Panc1 (cell line): ENCODE results near the gene FRRS1. TPM values are rescaled to one million over a fixed set of nuclear protein-coding genes. Genes with fewer than 3 reads are reported as not detected.

Experiments used
- ATAC-seq: fragments of 200-7000 bp; cut with Tn5 transposase; 2 replicates; pipeline ENCODE4 v1.9.1; 2020; ENCODE audit warnings: mild to moderate bottlenecking, moderate library complexity
- BruUV-seq: library from RNA; stranded (reverse); fragments of 400-500 nt; replicated peaks from 2 replicates; lab custom pipeline; 2021; lab: Mats Ljungman, UMichigan
- CTCF ChIA-PET: fragments of 300-600 bp; sonication (Branson Sonifier 250); formaldehyde crosslinking; loops from one replicate; lab custom pipeline; 2022; ENCODE audit warnings: antibody characterized with exemption; lab: Charles Lee
- POLR2A ChIA-PET: fragments of 300-600 bp; sonication (Branson Sonifier 250); formaldehyde crosslinking; loops from one replicate; lab custom pipeline; 2022; ENCODE audit warnings: antibody characterized with exemption; lab: Charles Lee
- DNase-seq: peaks from one replicate; pipeline ENCODE4 v3.0.0-alpha.2; 2010; ENCODE audit warnings: low read depth, low spot score
- H3K27ac ChIP-seq: 2 replicates; pipeline ENCODE4 v1.5.1; 2011; ENCODE audit warnings: mild to moderate bottlenecking, low read length, inconsistent platforms
- H3K27me3 ChIP-seq: fragments of 200-500 bp; sonication (Bioruptor generic); 2 replicates; pipeline ENCODE4 v1.6.0; 2014; ENCODE audit warnings: low read length, inconsistent platforms; ENCODE audit not compliant: control insufficient read depth, insufficient read depth
- H3K36me3 ChIP-seq: fragments of 200-500 bp; sonication (Bioruptor generic); 2 replicates; pipeline ENCODE4 v1.5.1; 2014; ENCODE audit warnings: inconsistent platforms, mild to moderate bottlenecking, low read length, moderate library complexity; ENCODE audit not compliant: control insufficient read depth, insufficient read depth
- H3K4me1 ChIP-seq: 2 replicates; pipeline ENCODE4 v1.5.1; 2011; ENCODE audit warnings: inconsistent platforms, mild to moderate bottlenecking, low read length, moderate library complexity; ENCODE audit not compliant: control insufficient read depth, insufficient read depth
- H3K4me3 ChIP-seq, 2 experiments: 2 replicates each; pipeline ENCODE4 v1.5.1; 2011 to 2012; ENCODE audit warnings: low read depth in 2 of 2, low read length in 2 of 2, mild to moderate bottlenecking in 2 of 2, inconsistent platforms in 1 of 2, moderate library complexity in 1 of 2
- H3K9me3 ChIP-seq: fragments of 200-500 bp; sonication (Bioruptor generic); 2 replicates; pipeline ENCODE4 v1.5.1; 2014; ENCODE audit warnings: low read depth, mild to moderate bottlenecking, inconsistent platforms, low read length, moderate library complexity; ENCODE audit not compliant: control insufficient read depth, insufficient read depth
- CTCF ChIP-seq: fragments of 450-650 bp; IDR thresholded peaks from 2 replicates; pipeline ENCODE4 v1.5.1; 2017; ENCODE audit warnings: mild to moderate bottlenecking
- POLR2AphosphoS5 ChIP-seq: IDR thresholded peaks from 2 replicates; pipeline ENCODE4 v1.6.1; 2012; ENCODE audit warnings: mild to moderate bottlenecking, low read depth, low read length, moderate library complexity
- SIN3A ChIP-seq: IDR thresholded peaks from 2 replicates; pipeline ENCODE4 v1.6.1; 2012; ENCODE audit warnings: low read depth, mild to moderate bottlenecking, low read length, moderate library complexity, borderline replicate concordance; ENCODE audit not compliant: insufficient read depth
- TCF7L2 ChIP-seq: IDR thresholded peaks from 2 replicates; pipeline ENCODE4 v1.6.1; 2011; ENCODE audit warnings: mild to moderate bottlenecking, low read depth, low read length, inconsistent platforms
- in situ Hi-C: cut with HindIII; loops from 2 replicates; pipeline ENCODE4 v1.10.0; 2016; ENCODE audit warnings: low sequenced_read_pairs, low pct_unique_long_range_greater_than_20kb
- intact Hi-C: fragments of 100-400 bp; cut with micrococcal nuclease; formaldehyde crosslinking; loops from one replicate; pipeline ENCODE4 v1.10.0; 2022; ENCODE audit not compliant: unreplicated experiment
- total RNA-seq: library from RNA; stranded (reverse); gene quantifications from one replicate; pipeline ENCODE4 v1.2.1, GENCODE V29; 2021; ENCODE audit not compliant: unreplicated experiment
- TF ChIP-seq, protein P1 (sequence below), 2 experiments: IDR thresholded peaks; 2 replicates each; pipeline ENCODE4 v1.6.1; 2011 to 2012; ENCODE audit warnings: low read depth in 2 of 2, control low read depth in 1 of 2, low read length in 1 of 2, mild to moderate bottlenecking in 1 of 2, moderate library complexity in 1 of 2; ENCODE audit not compliant: insufficient read depth in 1 of 2

The FRRS1 gene
- total RNA-seq, 1 experiment from 2014 or later: 1.2 TPM

- TF ChIP-seq SIN3A (no peak), TCF7L2 (no peak), CTCF (no peak)
- TF ChIP-seq, protein P1, sequence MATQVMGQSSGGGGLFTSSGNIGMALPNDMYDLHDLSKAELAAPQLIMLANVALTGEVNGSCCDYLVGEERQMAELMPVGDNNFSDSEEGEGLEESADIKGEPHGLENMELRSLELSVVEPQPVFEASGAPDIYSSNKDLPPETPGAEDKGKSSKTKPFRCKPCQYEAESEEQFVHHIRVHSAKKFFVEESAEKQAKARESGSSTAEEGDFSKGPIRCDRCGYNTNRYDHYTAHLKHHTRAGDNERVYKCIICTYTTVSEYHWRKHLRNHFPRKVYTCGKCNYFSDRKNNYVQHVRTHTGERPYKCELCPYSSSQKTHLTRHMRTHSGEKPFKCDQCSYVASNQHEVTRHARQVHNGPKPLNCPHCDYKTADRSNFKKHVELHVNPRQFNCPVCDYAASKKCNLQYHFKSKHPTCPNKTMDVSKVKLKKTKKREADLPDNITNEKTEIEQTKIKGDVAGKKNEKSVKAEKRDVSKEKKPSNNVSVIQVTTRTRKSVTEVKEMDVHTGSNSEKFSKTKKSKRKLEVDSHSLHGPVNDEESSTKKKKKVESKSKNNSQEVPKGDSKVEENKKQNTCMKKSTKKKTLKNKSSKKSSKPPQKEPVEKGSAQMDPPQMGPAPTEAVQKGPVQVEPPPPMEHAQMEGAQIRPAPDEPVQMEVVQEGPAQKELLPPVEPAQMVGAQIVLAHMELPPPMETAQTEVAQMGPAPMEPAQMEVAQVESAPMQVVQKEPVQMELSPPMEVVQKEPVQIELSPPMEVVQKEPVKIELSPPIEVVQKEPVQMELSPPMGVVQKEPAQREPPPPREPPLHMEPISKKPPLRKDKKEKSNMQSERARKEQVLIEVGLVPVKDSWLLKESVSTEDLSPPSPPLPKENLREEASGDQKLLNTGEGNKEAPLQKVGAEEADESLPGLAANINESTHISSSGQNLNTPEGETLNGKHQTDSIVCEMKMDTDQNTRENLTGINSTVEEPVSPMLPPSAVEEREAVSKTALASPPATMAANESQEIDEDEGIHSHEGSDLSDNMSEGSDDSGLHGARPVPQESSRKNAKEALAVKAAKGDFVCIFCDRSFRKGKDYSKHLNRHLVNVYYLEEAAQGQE (IDR thresholded peaks at IDR 0.05; ENCODE audit: insufficient read depth in 1 of 2, low read depth in 2 of 2, low read length in 1 of 2): no peak
- no peak for DNase-seq
- BruUV-seq: no TSS peak
- H3K36me3 ChIP-seq: no peaks in the 10 kb centered on the region
- H3K27me3 ChIP-seq: no peaks in the 10 kb centered on the region
- H3K27ac ChIP-seq: no peak overlapping the region
- POLR2A ChIA-PET: interaction anchor here (0.7 kb wide), 1 partner anchor 11 kb away, joined by 6 read pairs; no protein-coding TSS in a partner anchor
- H3K4me3 ChIP-seq: no peak overlapping the region
- no peak for ATAC-seq
- H3K4me1 ChIP-seq: no peaks in the 10 kb centered on the region
- in situ Hi-C loops (no loop called here), intact Hi-C loops (no loop called here)
- H3K9me3 ChIP-seq: no peaks in the 10 kb centered on the region
- CTCF ChIA-PET: no interaction called here
Measured at GRCh38 chr1:99781798-99782197, 15.4 kb upstream of the FRRS1 start.

DNA sequence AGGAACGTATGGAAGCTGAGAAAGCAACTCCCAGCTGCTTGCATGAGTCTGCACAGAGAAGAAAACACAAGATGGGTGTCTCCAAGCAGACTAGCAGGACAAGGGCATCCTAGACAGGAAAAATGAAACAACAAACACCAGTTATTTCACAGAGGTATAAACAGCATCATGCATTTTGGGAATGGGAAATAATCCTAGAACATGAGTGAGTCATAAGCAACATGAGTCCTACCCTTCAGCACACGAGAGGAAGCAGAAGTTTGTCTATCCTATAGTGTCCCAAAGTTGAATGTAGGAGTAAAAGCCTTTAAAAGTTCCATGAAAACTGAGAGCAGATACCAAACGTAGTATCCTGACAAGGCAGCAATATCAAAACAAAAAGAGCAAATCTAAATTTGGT, 11.3 kb upstream of the FRRS1 start:
- peaks cover 3% of the 10 kb centered on the region; the same call in 1 of the 2 replicates for H3K27me3 ChIP-seq
- H3K4me3 ChIP-seq: no peak overlapping the region
- no peaks in the 10 kb centered on the region for H3K36me3 ChIP-seq
- DNase-seq (no peak), ATAC-seq (no peak)
- ChIA-PET CTCF (no interaction called here), POLR2A (no interaction called here)
- no peaks in the 10 kb centered on the region for H3K9me3 ChIP-seq
- intact Hi-C loops (no loop called here), in situ Hi-C loops (no loop called here)
- no peaks in the 10 kb centered on the region for H3K4me1 ChIP-seq
- no TSS peak for BruUV-seq
- no peak overlapping the region for H3K27ac ChIP-seq
- no peak for TF ChIP-seq SIN3A
- TF ChIP-seq, protein P1 (IDR thresholded peaks at IDR 0.05; ENCODE audit: insufficient read depth in 1 of 2, low read depth in 2 of 2, low read length in 1 of 2): no peak
- no peak for TF ChIP-seq POLR2AphosphoS5
- TF ChIP-seq CTCF: no peak
- TF ChIP-seq TCF7L2: no peak
